Gastrocnemius medialis (tissue), 4 donors: ENCODE measurements around the gene SEC14L3. TPM values are rescaled to one million over a fixed set of nuclear protein-coding genes. Genes with fewer than 3 reads are reported as not detected.

Source experiments
- ATAC-seq, 2 donors: fragments of 150-250 bp; one replicate each; pipeline ENCODE4 v1.9.1; 2016
- DNase-seq, 2 donors: peaks; one replicate each; pipeline ENCODE4 v3.0.0-alpha.2; 2019
- H3K27ac ChIP-seq, 4 donors: fragments of 200-600 bp; sonication (generic); 1 replicate in 1 of 4; 2 replicates in 3 of 4; pipeline ENCODE4 v1.5.1; 2016 to 2018; ENCODE audit warnings: mild to moderate bottlenecking in 2 of 4, moderate library complexity in 1 of 4
- H3K27me3 ChIP-seq, 3 donors: fragments of 200-600 bp; sonication (generic) in 2 of 3; 1 replicate in 1 of 3; 2 replicates in 2 of 3; pipeline versions ENCODE4 v1.5.1 to v1.6.0; 2016 to 2019; ENCODE audit warnings: mild to moderate bottlenecking in 1 of 3, moderate library complexity in 1 of 3
- H3K36me3 ChIP-seq, 2 donors: fragments of 200-600 bp; sonication (generic) in 1 of 2; one replicate each; pipeline ENCODE4 v1.5.1; 2017 to 2018
- H3K4me1 ChIP-seq, 2 donors: fragments of 200-600 bp; sonication (generic) in 1 of 2; one replicate each; pipeline ENCODE4 v1.5.1; 2016 to 2017; ENCODE audit warnings: mild to moderate bottlenecking in 2 of 2
- H3K4me3 ChIP-seq, 4 donors: fragments of 200-600 bp; sonication (generic) in 3 of 4; 1 replicate in 1 of 4; 2 replicates in 3 of 4; pipeline ENCODE4 v1.5.1; 2016 to 2019; ENCODE audit warnings: mild to moderate bottlenecking in 2 of 4
- H3K9me3 ChIP-seq, 3 donors: fragments of 200-600 bp; sonication (generic) in 2 of 3; 1 replicate in 1 of 3; 2 replicates in 2 of 3; pipeline ENCODE4 v1.5.1; 2016 to 2019
- CTCF ChIP-seq, 5 experiments: fragments of 450-650 bp in 3 of 5; fragments of 200-600 bp in 2 of 5; sonication (generic) in 2 of 5; IDR thresholded peaks in 4 of 5; conservative IDR thresholded peaks in 1 of 5; 1 replicate in 4 of 5; 2 replicates in 1 of 5; pipeline ENCODE4 v1.5.1; 2016 to 2019; ENCODE audit warnings: antibody characterized with exemption in 5 of 5, mild to moderate bottlenecking in 3 of 5, moderate library complexity in 3 of 5
- POLR2A ChIP-seq, 2 donors: fragments of 450-650 bp; IDR thresholded peaks; one replicate each; pipeline ENCODE4 v1.6.1; 2017; ENCODE audit warnings: antibody characterized with exemption in 2 of 2, mild to moderate bottlenecking in 2 of 2, moderate library complexity in 2 of 2
- in situ Hi-C, 4 donors: fragments of 200-750 bp; cut with MboI; loops; one replicate each; pipeline versions ENCODE4 v1.15.0 to v1.8.0; 2017; ENCODE audit warnings: low sequenced_read_pairs in 4 of 4
- intact Hi-C: fragments of 100-400 bp; cut with DNase I; formaldehyde crosslinking; loops from one replicate; pipeline ENCODE4 v1.15.1; 2023; ENCODE audit warnings: low total_unique reads
- total RNA-seq, 4 donors: library from RNA; depleted of rRNA; stranded (reverse); fragments of >200 nt; gene quantifications; one replicate each; pipeline versions ENCODE4 v1.1.0 to v1.2.3, GENCODE V29; 2016

The SEC14L3 gene
- total RNA-seq, 4 donors from 2014 or later = not detected

- in situ Hi-C loops = no loop called here
Observed at GRCh38 chr22:30490399-30490798, 18.6 kb upstream of the SEC14L3 start.

GRCh38 chr22:30488121-30488520, 16.3 kb upstream of the SEC14L3 start:
- intact Hi-C loops (loop anchor here (10.0 kb wide), 1 partner anchor 203 kb away; the partner anchor contains the start of gene CASTOR1), in situ Hi-C loops (loop anchor here in 1 of 4 donors (10.0 kb wide), 1 partner anchor 93 kb away; the partner anchor contains the start of gene SEC14L2)
- no peak overlapping the region for H3K27ac ChIP-seq
- ATAC-seq = no peak
- no peak overlapping the region for H3K4me3 ChIP-seq
- H3K4me1 ChIP-seq = no peaks in the 10 kb centered on the region
- no peak for DNase-seq
- no peaks in the 10 kb centered on the region for H3K36me3 ChIP-seq
- TF ChIP-seq CTCF (IDR thresholded peaks at IDR 0.05 in 4 of 5, conservative IDR thresholded peaks at IDR 0.05 in 1 of 5) (no peak), POLR2A (IDR thresholded peaks at IDR 0.05) (no peak)
- H3K27me3 ChIP-seq = peaks cover 0 to 5% (median 0%) of the 10 kb centered on the region in 3 donors
- no peaks in the 10 kb centered on the region for H3K9me3 ChIP-seq

More at GRCh38 chr22:30490399-30490798, 18.6 kb upstream of the SEC14L3 start:
- intact Hi-C loops = no loop called here
- no peaks in the 10 kb centered on the region for H3K4me1 ChIP-seq
- no peaks in the 10 kb centered on the region for H3K36me3 ChIP-seq
- DNase-seq (no peak), ATAC-seq (no peak)
- peaks cover 0 to 5% (median 4%) of the 10 kb centered on the region in 3 donors for H3K27me3 ChIP-seq
- TF ChIP-seq POLR2A (IDR thresholded peaks at IDR 0.05) (no peak), CTCF (IDR thresholded peaks at IDR 0.05 in 4 of 5, conservative IDR thresholded peaks at IDR 0.05 in 1 of 5) (no peak)
- H3K4me3 ChIP-seq = no peak overlapping the region
- H3K9me3 ChIP-seq = no peaks in the 10 kb centered on the region
- no peak overlapping the region for H3K27ac ChIP-seq

- no peaks in the 10 kb centered on the region for H3K9me3 ChIP-seq
- H3K4me3 ChIP-seq = no peak overlapping the region
- H3K36me3 ChIP-seq = no peaks in the 10 kb centered on the region
- no peak for TF ChIP-seq CTCF (IDR thresholded peaks at IDR 0.05 in 4 of 5, conservative IDR thresholded peaks at IDR 0.05 in 1 of 5)
- TF ChIP-seq POLR2A (IDR thresholded peaks at IDR 0.05) = no peak
- no peak for ATAC-seq
- intact Hi-C loops (loop anchor here (10.0 kb wide), 1 partner anchor 202 kb away; the partner anchor contains the start of gene CASTOR1), in situ Hi-C loops (loop anchor here in 1 of 4 donors (10.0 kb wide), 1 partner anchor 92 kb away; the partner anchor contains the start of gene SEC14L2)
- no peaks in the 10 kb centered on the region for H3K4me1 ChIP-seq
- peaks cover 0 to 2% (median 0%) of the 10 kb centered on the region in 3 donors for H3K27me3 ChIP-seq
- no peak for DNase-seq
- H3K27ac ChIP-seq = no peak overlapping the region
Observed at GRCh38 chr22:30486661-30487115, 14.9 kb upstream of the SEC14L3 start.

GRCh38 chr22:30486118-30486517, 14.3 kb upstream of the SEC14L3 start:
- Histone ChIP-seq H3K27ac (no peak overlapping the region), H3K9me3 (no peaks in the 10 kb centered on the region), H3K4me3 (no peak overlapping the region), H3K4me1 (no peaks in the 10 kb centered on the region), H3K27me3 (peaks cover 0 to 2% (median 0%) of the 10 kb centered on the region in 3 donors), H3K36me3 (no peaks in the 10 kb centered on the region)
- TF ChIP-seq CTCF (IDR thresholded peaks at IDR 0.05 in 4 of 5, conservative IDR thresholded peaks at IDR 0.05 in 1 of 5) = no peak
- TF ChIP-seq POLR2A (IDR thresholded peaks at IDR 0.05) = no peak
- DNase-seq = no peak
- intact Hi-C loops (loop anchor here (10.0 kb wide), 1 partner anchor 201 kb away; the partner anchor contains the start of gene CASTOR1), in situ Hi-C loops (loop anchor here in 1 of 4 donors (10.0 kb wide), 1 partner anchor 91 kb away; the partner anchor contains the start of gene SEC14L2)
- no peak for ATAC-seq
